HG03378 (cell line): ENCODE data around the gene PRDX1.

Experiments used
- ATAC-seq: cut with Tn5 transposase; IDR thresholded peaks from one replicate; pipeline ENCODE4 v1.9.1; 2021; ENCODE audit warnings: mild to moderate bottlenecking, moderate library complexity; ENCODE audit not compliant: unreplicated experiment

PRDX1 gene

DNA sequence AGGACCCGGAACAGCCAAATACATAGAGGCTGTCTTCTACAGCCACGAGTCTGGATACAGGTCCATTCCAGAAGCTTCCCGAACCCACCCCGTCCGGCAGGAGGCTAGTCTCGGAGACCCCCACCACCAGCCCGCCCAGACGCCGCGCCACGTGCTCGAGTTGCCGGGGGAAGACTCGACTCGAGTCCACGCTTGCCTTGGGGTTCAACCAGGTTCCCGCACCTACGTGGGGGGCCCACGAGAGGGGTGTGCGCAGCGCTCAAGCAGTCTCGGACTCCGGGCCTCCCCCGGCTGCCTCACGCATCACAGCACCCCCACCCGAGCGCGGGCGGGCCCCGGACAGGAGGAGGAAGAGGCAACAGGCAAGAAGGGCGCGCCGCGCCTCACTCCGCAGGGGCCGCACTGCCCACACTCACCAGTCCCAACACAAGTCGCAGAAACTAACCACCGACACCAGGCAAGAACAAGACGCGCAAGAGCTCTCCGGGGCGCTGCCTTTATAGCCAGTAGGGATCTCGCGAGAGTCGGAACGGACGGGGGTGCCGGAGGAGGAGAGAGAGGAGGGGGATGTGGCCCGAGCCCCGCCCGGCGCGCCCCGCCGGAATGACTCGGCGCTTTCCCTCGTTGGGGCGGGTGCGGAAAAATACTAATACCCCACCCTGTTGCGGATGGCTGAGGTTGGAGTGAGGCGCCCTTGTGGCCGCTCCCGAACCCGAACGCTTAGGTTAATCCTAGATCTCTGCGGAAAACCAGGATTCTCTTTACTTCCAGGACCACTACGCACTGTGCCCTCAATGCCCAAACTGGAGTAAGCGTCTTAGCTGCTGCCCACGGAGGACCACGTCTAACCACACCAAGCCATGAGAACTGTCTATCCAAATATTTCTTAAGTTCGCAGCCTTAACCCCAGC lies at the start of gene PRDX1:
TSS of gene PRDX1 (minus strand) at position 472 of the 911 bp plus-strand sequence. CDS start 2,841 bp downstream, outside the sequence.
- peak; percentile 81 for ATAC-seq

DNA sequence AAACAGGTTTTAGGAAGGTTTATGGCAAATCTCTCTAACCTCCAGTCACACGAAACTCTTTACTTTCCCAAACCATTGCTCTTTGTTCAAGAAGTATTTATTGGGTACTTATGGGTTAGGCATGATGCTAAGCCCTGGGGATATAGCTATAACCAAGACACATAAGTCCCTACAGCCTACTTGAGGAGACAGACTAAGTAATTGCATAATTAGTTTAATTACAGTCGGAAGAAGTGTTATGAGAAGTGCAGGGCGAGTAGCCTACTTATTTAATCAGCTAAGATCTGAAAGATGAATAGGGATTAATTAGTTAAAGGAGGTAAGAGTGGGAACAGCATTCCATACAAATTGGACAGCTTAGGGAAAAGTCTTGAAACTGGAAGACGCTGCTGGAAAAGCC lies 48.9 kb upstream of the PRDX1 start:
- ATAC-seq = no peak

DNA sequence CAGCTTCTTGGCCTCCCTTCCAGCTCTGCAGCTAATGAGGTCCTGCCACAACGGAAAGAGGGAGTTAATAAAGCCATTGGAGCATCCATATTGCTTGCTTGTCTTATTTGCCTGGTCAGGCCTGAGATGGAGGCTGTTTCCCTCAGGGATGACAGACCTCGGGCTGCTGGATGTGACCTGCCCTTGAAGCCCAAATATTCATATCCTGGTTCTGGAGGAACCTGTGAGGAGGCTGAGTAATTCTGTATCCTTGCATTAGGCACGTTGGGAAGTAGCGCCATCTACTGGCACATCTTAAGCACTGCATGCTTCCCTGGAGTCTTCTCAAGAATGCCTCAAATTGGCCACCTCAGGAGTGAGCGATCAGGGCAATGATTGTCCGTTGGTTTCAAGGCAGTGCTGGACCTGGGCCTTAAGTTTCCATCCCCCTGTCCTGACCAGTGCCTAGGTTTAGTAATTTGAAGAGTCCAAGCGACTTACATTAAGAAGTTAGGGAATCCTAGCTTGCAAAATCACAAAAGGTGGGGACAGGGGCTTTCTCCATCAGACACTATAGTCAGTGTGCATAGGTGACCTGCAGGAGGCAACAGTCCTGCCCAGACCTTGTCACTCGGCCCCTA lies 48.4 kb upstream of the PRDX1 start:
- ATAC-seq = peak; percentile 62

DNA sequence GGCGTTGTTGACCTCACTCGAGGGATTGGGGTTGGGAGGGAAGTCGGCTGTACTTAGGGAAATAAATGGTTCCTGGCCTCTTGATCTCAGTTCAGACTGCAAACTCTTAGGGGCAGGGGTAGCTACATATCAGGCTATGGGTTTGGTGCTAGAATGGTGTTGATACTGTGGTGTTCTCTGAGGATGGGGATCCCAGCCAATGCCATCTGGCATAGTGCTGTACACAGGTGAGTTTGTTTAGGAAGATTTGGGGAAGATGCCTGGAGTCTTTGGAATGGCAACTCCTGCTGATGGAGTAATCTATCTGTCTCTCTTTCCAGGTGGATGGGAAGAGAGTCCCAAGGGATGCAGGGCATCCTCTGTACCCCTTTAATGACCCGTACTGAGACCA lies 47.9 kb upstream of the PRDX1 start:
- no peak for ATAC-seq

DNA sequence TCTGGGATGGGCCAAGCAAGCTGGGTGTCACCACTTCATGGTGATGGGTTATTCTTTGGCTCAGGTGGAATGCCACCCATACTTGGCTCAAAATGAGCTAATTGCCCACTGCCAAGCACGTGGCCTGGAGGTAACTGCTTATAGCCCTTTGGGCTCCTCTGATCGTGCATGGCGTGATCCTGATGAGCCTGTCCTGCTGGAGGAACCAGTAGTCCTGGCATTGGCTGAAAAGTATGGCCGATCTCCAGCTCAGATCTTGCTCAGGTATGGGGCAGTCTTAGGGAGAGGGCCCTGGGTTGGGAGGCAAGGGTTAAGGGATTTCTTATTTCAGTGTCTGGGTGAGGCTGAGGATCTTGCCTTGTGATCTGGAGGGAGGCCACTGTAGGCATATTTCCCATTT lies 46.7 kb upstream of the PRDX1 start:
- ATAC-seq = no peak

DNA sequence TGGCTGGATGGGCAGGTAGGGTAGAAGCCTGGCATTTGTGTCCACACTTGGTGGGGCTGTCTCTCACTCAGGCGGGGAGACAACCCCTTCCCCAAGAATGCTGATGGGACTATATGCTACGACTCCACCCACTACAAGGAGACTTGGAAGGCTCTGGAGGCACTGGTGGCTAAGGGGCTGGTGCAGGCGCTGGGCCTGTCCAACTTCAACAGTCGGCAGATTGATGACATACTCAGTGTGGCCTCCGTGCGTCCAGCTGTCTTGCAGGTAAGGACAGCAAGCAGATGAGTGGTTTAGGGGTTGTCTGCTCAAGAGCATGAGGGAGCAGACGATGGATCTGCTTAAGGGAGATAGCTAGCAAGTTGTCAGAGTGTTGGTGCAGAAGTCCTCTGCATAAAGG lies 46.2 kb upstream of the PRDX1 start:
- no peak for ATAC-seq

DNA sequence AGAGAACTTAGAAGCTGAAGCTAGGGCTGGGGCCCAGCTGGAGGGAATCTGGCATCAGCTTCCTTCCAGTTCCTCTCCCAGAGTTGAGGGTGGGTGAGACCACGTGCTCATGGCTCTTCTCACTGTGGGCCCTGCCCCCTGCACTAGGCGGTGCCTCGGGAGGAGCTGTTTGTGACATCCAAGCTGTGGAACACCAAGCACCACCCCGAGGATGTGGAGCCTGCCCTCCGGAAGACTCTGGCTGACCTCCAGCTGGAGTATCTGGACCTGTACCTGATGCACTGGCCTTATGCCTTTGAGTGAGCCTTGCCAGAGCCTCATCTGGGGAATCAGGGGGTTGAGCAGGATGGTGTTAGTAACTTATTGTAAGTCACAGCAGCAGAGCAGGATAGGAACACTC lies 45.0 kb upstream of the PRDX1 start:
- no peak for ATAC-seq

DNA sequence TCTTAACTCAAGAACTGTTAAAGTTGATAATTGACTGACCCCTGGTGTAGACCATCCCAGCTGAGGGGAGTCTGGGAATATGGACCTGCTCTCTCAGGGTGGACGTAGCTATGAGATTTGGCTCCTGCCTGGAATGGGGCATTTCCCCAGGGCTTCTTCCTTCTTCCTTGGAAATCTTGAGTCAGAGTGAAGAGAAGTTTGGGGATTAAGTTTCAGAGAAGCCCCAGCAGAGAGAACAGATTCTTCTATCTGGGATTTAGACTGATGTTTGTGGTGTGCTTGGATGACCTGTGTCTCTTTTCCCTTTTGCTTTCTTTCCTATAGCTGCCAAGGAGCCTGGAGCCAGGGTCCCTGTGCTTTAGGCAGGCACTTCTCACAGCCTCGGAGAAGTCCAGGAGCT lies 42.2 kb upstream of the PRDX1 start:
- ATAC-seq = no peak

DNA sequence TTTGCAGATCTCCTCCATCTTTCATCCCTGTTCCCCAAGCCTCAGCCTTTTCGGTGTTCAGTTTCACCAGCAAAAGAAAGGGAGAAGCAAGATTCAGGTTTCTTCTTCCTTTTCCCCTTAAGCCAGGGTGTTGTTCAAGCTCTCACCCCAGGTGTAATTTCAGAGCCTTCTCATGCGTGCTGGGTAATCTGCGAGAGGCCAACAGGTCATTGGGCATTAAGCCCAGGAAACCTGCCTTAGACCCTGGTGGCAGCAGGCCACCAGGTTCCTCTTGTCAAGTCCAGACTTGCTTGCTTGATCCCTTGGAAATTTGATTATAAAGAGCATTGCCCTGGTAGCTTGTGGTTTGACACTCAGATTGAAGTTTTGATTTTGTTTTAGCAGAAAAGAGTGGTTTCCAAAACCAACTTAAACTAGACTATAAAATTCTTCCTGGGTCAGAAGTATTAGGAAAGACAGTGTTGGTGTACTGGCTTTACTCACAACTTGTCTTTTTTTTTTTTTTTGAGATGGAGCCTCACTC lies 35.8 kb upstream of the PRDX1 start:
- ATAC-seq = no peak

DNA sequence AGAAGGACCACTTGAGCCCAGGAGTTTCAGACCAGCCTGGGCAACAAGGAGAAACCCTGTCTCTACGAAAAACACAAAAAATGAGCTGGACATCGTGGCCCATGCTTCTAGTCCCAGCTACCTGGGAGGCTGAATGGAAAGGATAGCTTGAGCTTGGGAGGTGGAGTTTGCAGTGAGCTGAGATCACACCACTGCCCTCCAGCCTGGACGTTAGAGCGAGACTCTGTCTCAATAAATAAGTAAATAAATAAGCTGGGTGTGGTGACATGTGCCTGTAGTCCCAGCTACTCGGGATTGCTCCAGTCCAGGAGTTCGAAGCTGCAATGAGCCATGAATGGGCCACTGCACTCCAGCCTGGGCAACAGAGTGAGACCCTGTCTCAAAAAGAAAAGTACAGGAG lies 32.5 kb upstream of the PRDX1 start:
- no peak for ATAC-seq

DNA sequence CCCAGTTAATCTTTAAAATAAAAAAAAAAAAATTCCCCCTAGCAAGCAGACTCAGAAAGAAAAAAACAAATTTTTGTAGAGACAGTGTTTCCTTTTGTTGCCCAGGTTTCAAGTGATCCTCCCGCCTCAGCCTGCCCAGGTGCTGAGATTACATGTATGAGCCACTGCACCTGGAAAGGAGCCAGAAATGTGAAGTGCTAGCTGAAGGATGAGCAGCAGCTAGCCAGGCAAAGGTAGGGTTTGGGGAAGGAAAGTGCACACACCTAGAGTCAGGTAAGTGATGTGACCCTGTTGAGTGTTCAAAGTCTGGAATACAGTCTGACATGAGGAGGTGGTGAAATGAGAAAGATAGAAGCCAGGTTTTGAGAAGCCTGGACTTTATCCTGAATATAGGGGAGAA lies 30.6 kb upstream of the PRDX1 start:
- no peak for ATAC-seq

DNA sequence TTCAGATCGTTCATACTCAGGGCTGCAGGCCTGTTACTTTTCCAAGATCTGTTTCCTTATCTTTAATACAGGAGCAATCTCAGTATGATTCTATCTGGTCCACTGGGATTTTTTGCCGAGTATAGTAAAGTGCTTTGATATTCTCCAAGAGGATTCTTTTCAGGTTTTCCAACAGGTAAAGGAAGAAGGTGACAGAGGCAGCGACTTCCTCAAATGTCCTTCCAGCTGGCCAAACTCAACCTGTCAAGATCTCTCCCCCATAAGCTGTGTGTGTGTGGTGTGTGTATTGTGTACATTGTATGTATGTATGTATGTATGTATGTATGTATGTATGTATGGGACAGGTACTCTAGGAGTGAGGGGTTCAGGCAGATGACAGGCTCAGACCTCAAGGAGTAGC lies 30.0 kb upstream of the PRDX1 start:
- no peak for ATAC-seq

DNA sequence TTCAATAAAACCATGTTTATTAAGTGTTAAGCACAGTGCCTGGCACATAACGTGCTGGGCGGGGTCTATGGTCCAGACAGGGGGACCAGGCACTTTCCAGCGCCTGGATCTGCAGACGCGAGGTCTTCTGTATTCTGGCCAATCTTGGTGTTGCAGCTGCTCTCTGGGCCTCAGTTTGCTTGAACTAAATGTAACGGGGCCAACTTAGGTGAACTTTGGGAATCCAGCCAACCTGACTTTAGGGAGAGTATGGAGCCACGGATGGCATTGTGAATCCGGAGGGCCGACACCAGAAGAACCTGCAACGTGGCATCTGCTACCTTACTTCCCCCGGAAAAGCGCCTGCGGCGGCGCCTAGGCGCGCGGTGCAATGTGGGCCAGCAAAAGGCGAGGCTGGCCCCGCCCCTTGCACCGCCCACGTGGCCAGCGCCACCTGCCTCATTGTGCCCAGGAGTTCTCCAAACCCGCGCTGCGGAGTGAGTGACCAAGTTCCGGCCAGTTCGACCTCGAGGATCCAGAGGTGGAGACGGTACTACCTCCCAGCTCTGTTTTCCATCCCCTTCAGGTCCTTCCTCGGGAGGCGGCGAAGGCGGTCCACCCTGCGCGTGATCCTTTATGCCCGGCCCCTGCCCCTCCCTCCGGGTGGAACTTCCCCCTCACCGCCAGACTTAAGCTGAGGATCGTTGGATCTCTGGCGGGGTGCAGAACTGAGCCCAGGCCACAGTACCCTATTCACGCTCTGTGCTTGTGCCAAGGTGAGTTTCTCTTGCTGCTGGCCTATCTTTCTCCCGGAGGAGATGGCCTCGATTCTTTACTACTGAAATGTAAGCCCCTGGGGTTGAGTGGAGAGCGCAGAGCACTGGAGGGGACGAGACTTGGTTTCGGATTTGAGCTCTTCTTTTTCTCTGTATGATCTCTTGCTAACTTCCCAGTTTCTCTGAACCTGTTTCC lies 29.0 kb upstream of the PRDX1 start, which contains the start of gene AKR1A1:
TSS of gene AKR1A1 (plus strand) at position 426 of the 951 bp plus-strand sequence. CDS start 10,969 bp downstream, outside the sequence.
- ATAC-seq = peak; percentile 61

DNA sequence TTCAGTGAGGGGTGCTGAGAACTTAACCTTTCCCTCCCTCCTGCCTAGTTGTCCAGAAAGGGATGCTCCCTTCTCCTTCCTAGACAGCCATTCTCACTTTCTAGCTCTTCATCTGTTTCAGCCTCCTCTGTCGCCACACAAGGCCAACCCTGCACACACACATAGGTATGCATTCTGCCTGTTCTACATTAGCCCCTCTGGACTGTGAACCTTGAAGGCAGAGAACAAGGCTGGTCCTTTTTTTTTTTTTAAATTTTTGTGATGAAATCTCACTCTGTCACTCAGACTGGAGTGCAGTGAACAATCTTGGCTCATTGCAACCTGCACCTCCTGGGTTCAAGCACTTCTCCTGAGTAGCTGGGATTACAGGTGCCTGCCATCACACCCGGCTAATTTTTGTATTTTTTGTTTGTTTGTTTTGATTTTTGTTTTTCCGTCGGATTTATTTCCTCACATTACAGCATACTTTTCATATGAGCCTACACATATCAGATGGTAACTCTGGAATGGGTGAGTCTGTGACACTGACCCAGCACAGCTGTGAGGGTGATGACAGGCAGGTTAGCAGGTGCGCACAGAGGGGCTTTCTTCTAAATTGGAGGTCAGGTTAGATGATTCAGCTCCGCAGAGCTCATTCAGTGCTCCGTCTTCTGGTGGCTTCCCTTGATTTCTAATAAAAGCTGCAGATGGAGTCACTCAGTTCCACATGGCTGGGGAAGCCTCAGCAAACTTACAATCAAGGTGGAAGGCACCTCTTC lies 24.0 kb upstream of the PRDX1 start:
- ATAC-seq = no peak

DNA sequence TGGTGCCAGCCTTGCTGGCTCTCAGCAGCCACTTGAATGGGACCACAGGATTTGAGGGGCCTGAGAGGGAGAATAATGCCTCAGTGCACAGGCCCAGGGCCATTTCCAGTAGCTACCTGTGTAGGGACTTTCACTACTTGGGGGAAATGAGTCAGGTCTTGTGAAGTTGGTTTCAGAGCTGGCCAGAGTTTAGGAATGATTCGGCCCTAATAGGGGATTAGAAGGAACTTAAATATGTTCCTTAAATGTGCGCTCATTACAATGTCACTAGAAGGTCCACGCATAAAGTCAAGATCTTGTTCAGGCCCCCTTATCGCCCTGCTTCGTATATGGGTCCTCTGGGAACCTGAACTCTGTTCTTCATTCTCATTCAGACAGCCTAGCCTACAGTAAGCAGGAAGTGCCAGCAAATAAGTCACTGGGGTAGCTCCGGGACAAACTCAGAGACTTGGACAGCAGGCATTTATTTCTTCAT lies 23.4 kb upstream of the PRDX1 start:
- ATAC-seq = peak; percentile 59

DNA sequence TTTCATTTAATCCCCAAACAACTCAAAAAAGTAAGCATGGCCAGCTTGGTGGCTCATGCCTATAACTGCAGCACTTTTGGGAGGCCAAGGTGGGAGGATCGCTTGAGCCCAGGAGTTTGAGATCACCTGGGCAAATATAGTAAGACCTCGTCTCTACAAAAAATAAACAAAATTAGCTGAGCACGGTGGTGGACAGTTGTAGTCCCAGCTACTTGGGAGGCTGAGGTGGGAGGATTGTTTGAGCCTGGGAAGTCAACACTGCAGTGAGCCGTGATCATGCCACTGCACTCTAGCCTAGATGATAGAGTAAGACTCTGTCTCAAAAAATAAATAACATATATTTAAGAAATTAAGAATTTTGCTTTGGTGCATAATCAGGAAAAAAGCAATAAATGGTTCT lies 22.8 kb upstream of the PRDX1 start:
- ATAC-seq = no peak

DNA sequence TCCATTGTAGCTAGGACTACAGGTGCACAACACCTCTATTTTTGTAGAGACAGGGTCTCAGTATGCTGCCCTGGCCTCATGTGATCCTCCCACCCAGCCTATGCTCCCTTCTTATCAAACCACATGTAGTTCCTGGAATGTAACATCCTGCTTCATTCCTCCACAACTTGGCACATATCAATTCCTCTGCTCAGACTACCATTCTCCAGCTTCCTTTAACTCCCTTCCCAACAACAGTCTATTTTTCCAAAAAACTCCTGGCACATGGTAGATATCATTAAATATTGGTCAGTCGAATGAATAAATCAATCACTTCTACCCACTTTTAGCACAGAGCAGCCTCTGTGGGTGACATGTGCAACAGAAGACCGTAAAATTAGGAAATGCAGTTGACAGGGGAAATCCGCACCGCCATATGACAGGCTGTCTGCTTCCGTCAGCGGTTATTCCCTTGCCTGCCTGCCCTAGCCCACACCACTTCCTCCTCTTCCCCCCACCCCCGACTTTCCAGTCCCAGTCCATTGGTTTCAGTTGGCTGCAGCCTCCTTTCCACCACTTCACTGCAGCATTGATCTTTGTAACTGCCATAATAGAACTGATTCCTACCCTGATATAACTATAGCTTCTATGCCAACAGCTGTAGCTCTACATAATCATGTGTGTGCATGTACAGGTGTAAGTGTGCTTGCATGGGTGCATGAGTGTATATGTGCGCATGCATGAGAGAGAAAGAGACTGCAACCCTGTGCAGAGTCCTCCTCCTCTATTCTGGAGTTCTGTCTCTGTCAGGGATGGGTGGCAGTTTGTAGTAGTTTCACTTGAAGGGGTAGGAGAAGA lies 22.1 kb upstream of the PRDX1 start:
- ATAC-seq = no peak

DNA sequence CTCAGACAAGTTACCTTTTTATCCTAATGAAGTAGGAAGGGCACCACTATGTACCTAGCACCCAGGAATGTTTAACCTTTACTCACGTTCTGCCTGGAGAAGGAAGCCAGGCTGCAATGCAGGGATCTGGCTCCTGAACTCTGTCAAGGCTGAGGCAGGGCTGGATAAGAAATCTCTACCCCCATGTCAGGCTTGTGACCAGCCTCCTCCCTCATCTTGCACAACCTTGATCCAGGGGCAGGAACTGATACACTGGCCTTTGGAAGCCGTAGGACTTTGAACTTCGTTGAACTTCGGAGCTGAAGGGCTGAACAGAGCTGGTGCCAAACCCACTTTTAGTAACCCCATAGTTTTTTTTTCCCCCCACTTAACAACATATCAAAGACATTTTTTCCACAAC lies 20.9 kb upstream of the PRDX1 start:
- ATAC-seq = no peak

DNA sequence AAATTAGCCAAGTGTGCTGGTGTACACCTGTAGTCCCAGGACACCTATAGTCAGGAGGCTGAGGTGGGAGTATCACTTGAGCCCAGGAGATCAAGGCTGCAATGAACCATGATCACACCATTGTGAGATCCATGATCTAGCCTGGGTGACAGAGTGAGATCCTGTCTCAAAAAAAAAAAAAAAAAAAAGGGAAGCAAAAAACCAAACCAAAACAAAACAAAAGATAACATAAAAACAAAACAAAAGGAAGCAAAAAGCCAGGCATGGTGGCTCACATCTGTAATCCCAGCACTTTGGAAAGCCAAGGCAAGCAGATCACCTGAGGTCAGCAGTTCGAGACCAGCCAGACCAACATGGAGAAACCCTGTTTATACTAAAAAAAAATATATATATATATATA lies 19.5 kb upstream of the PRDX1 start:
- no peak for ATAC-seq
